ENCODE measurements around the gene INPP5D. TPM values are rescaled to one million over a fixed set of nuclear protein-coding genes. Genes with fewer than 3 reads are reported as not detected.
A peak's percentile ranks its signal among the peaks of the same experiment; 100 is the strongest.

The INPP5D gene
- total RNA-seq, 1 experiment from 2014 or later: 17.2 TPM

DNA sequence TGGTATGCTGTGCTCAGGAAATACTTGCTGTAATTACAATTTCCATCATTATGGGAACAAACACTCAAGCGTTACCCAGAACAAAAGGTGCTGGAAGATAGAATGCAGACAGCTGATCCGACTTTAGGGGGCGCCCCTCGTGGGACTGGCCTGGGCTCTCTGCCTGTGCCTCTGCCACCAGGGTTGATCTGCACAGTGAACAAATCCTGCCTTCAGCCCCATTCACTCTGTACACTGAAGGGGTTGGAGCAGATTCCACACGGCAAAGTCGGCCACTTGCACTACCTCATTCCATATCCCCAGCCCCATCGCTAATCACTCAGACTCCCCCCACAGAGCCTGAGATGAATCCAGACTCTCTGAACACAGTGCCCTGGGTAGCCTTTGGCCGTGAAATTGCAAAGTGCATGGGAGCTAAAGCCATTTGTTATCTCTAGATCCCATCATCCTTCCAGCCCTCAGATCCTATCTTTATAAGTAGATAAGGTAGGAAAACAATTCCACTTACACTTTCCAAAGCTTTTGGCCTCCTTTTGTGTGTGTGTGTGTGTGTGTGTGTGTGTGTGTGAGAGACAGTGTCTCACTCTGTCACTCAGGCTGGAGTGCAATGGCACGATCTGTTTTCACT is 69.3 kb downstream of the INPP5D start:
- Mint-ChIP-seq H3K36me3 (no peaks in the 10 kb centered on the region), H3K27me3 (ENCODE audit: low read depth) (no peaks in the 10 kb centered on the region), H3K9me3 (no peaks in the 10 kb centered on the region), H3K4me3 (no peak overlapping the region), H3K4me1 (peaks cover 24% of the 10 kb centered on the region), H3K27ac (no peak overlapping the region; the same call in 1 of the 2 replicates)
- ChIA-PET CTCF (interaction anchor here (0.5 to 2.9 kb wide), 28 partner anchors 9 to 542 kb away, joined by 3 to 25 read pairs (median 4); partner anchors contain the start of gene ATG16L1), POLR2A (no interaction called here)
- ATAC-seq: peak; percentile 92
- peak; percentile 78 for DNase-seq (ENCODE audit: low spot score)
- no peak for TF ChIP-seq ERG (CRISPR knock-in tag; IDR thresholded peaks at IDR 0.05)
- TF ChIP-seq, protein P1, sequence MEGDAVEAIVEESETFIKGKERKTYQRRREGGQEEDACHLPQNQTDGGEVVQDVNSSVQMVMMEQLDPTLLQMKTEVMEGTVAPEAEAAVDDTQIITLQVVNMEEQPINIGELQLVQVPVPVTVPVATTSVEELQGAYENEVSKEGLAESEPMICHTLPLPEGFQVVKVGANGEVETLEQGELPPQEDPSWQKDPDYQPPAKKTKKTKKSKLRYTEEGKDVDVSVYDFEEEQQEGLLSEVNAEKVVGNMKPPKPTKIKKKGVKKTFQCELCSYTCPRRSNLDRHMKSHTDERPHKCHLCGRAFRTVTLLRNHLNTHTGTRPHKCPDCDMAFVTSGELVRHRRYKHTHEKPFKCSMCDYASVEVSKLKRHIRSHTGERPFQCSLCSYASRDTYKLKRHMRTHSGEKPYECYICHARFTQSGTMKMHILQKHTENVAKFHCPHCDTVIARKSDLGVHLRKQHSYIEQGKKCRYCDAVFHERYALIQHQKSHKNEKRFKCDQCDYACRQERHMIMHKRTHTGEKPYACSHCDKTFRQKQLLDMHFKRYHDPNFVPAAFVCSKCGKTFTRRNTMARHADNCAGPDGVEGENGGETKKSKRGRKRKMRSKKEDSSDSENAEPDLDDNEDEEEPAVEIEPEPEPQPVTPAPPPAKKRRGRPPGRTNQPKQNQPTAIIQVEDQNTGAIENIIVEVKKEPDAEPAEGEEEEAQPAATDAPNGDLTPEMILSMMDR (IDR thresholded peaks at IDR 0.05): peak; percentile 38; the same call in 1 of the 2 replicates

GRCh38 chr2:233130024-233130423 is 69.9 kb downstream of the INPP5D start:
- H3K4me1 Mint-ChIP-seq: peaks cover 26% of the 10 kb centered on the region
- H3K4me3 Mint-ChIP-seq: no peak overlapping the region
- no peaks in the 10 kb centered on the region for H3K36me3 Mint-ChIP-seq
- POLR2A ChIA-PET: no interaction called here
- CTCF ChIA-PET: interaction anchor here (0.7 to 2.9 kb wide), 16 partner anchors 8 to 286 kb away, joined by 3 to 25 read pairs (median 4); partner anchors contain the start of gene ATG16L1
- DNase-seq (ENCODE audit: low spot score) (no peak), ATAC-seq (no peak)
- no peaks in the 10 kb centered on the region for H3K27me3 Mint-ChIP-seq (ENCODE audit: low read depth)
- no peaks in the 10 kb centered on the region for H3K9me3 Mint-ChIP-seq
- peak overlapping the region; percentile 69; the same call in 1 of the 2 replicates for H3K27ac Mint-ChIP-seq
- TF ChIP-seq, protein P2, sequence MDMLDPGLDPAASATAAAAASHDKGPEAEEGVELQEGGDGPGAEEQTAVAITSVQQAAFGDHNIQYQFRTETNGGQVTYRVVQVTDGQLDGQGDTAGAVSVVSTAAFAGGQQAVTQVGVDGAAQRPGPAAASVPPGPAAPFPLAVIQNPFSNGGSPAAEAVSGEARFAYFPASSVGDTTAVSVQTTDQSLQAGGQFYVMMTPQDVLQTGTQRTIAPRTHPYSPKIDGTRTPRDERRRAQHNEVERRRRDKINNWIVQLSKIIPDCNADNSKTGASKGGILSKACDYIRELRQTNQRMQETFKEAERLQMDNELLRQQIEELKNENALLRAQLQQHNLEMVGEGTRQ (CRISPR knock-in tag; IDR thresholded peaks at IDR 0.05): no peak
- TF ChIP-seq ELF4 (CRISPR knock-in tag; IDR thresholded peaks at IDR 0.05; ENCODE audit: low read depth) (no peak), ZNF396 (CRISPR knock-in tag; IDR thresholded peaks at IDR 0.05; ENCODE audit: borderline replicate concordance) (no peak), ZNF232 (CRISPR knock-in tag; IDR thresholded peaks at IDR 0.05) (no peak), ZBTB21 (CRISPR knock-in tag; IDR thresholded peaks at IDR 0.05; ENCODE audit: borderline replicate concordance) (no peak), RELA (CRISPR knock-in tag; IDR thresholded peaks at IDR 0.05; ENCODE audit: borderline replicate concordance) (no peak), IRF1 (CRISPR knock-in tag; IDR thresholded peaks at IDR 0.05) (no peak), FOXP1 (CRISPR knock-in tag; IDR thresholded peaks at IDR 0.05; ENCODE audit: borderline replicate concordance) (no peak), ZNF512 (CRISPR knock-in tag; IDR thresholded peaks at IDR 0.05; ENCODE audit: borderline replicate concordance) (no peak)
- TF ChIP-seq, protein P3, sequence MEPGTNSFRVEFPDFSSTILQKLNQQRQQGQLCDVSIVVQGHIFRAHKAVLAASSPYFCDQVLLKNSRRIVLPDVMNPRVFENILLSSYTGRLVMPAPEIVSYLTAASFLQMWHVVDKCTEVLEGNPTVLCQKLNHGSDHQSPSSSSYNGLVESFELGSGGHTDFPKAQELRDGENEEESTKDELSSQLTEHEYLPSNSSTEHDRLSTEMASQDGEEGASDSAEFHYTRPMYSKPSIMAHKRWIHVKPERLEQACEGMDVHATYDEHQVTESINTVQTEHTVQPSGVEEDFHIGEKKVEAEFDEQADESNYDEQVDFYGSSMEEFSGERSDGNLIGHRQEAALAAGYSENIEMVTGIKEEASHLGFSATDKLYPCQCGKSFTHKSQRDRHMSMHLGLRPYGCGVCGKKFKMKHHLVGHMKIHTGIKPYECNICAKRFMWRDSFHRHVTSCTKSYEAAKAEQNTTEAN (CRISPR knock-in tag; IDR thresholded peaks at IDR 0.05): no peak
- TF ChIP-seq, protein P4, sequence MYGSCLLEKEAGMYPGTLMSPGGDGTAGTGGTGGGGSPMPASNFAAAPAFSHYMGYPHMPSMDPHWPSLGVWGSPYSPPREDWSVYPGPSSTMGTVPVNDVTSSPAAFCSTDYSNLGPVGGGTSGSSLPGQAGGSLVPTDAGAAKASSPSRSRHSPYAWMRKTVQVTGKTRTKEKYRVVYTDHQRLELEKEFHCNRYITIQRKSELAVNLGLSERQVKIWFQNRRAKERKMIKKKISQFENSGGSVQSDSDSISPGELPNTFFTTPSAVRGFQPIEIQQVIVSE (CRISPR knock-in tag; IDR thresholded peaks at IDR 0.05; ENCODE audit: borderline replicate concordance): no peak

All from WTC11 (cell line).